Panc1 (cell line): ENCODE data around the gene ATRAID. TPM values are rescaled to one million over a fixed set of nuclear protein-coding genes. Genes with fewer than 3 reads are reported as not detected.

Experiments used
- ATAC-seq: fragments of 200-7000 bp; cut with Tn5 transposase; 2 replicates; pipeline ENCODE4 v1.9.1; 2020; ENCODE audit warnings: mild to moderate bottlenecking, moderate library complexity
- BruUV-seq: library from RNA; stranded (reverse); fragments of 400-500 nt; replicated peaks from 2 replicates; lab custom pipeline; 2021; lab: Mats Ljungman, UMichigan
- CTCF ChIA-PET: fragments of 300-600 bp; sonication (Branson Sonifier 250); formaldehyde crosslinking; loops from one replicate; lab custom pipeline; 2022; ENCODE audit warnings: antibody characterized with exemption; lab: Charles Lee
- POLR2A ChIA-PET: fragments of 300-600 bp; sonication (Branson Sonifier 250); formaldehyde crosslinking; loops from one replicate; lab custom pipeline; 2022; ENCODE audit warnings: antibody characterized with exemption; lab: Charles Lee
- DNase-seq: peaks from one replicate; pipeline ENCODE4 v3.0.0-alpha.2; 2010; ENCODE audit warnings: low read depth, low spot score
- H3K27ac ChIP-seq: 2 replicates; pipeline ENCODE4 v1.5.1; 2011; ENCODE audit warnings: mild to moderate bottlenecking, low read length, inconsistent platforms
- H3K27me3 ChIP-seq: fragments of 200-500 bp; sonication (Bioruptor generic); 2 replicates; pipeline ENCODE4 v1.6.0; 2014; ENCODE audit warnings: low read length, inconsistent platforms; ENCODE audit not compliant: control insufficient read depth, insufficient read depth
- H3K36me3 ChIP-seq: fragments of 200-500 bp; sonication (Bioruptor generic); 2 replicates; pipeline ENCODE4 v1.5.1; 2014; ENCODE audit warnings: inconsistent platforms, mild to moderate bottlenecking, low read length, moderate library complexity; ENCODE audit not compliant: control insufficient read depth, insufficient read depth
- H3K4me1 ChIP-seq: 2 replicates; pipeline ENCODE4 v1.5.1; 2011; ENCODE audit warnings: inconsistent platforms, mild to moderate bottlenecking, low read length, moderate library complexity; ENCODE audit not compliant: control insufficient read depth, insufficient read depth
- H3K4me3 ChIP-seq, 2 experiments: 2 replicates each; pipeline ENCODE4 v1.5.1; 2011 to 2012; ENCODE audit warnings: low read depth in 2 of 2, low read length in 2 of 2, mild to moderate bottlenecking in 2 of 2, inconsistent platforms in 1 of 2, moderate library complexity in 1 of 2
- H3K9me3 ChIP-seq: fragments of 200-500 bp; sonication (Bioruptor generic); 2 replicates; pipeline ENCODE4 v1.5.1; 2014; ENCODE audit warnings: low read depth, mild to moderate bottlenecking, inconsistent platforms, low read length, moderate library complexity; ENCODE audit not compliant: control insufficient read depth, insufficient read depth
- POLR2AphosphoS5 ChIP-seq: IDR thresholded peaks from 2 replicates; pipeline ENCODE4 v1.6.1; 2012; ENCODE audit warnings: mild to moderate bottlenecking, low read depth, low read length, moderate library complexity
- SIN3A ChIP-seq: IDR thresholded peaks from 2 replicates; pipeline ENCODE4 v1.6.1; 2012; ENCODE audit warnings: low read depth, mild to moderate bottlenecking, low read length, moderate library complexity, borderline replicate concordance; ENCODE audit not compliant: insufficient read depth
- TCF7L2 ChIP-seq: IDR thresholded peaks from 2 replicates; pipeline ENCODE4 v1.6.1; 2011; ENCODE audit warnings: mild to moderate bottlenecking, low read depth, low read length, inconsistent platforms
- in situ Hi-C: cut with HindIII; loops from 2 replicates; pipeline ENCODE4 v1.10.0; 2016; ENCODE audit warnings: low sequenced_read_pairs, low pct_unique_long_range_greater_than_20kb
- intact Hi-C: fragments of 100-400 bp; cut with micrococcal nuclease; formaldehyde crosslinking; loops from one replicate; pipeline ENCODE4 v1.10.0; 2022; ENCODE audit not compliant: unreplicated experiment
- total RNA-seq: library from RNA; stranded (reverse); gene quantifications from one replicate; pipeline ENCODE4 v1.2.1, GENCODE V29; 2021; ENCODE audit not compliant: unreplicated experiment
- TF ChIP-seq, protein P1 (sequence below): fragments of 450-650 bp; IDR thresholded peaks from 2 replicates; pipeline ENCODE4 v1.5.1; 2017; ENCODE audit warnings: mild to moderate bottlenecking
- TF ChIP-seq, protein P2 (sequence below), 2 experiments: IDR thresholded peaks; 2 replicates each; pipeline ENCODE4 v1.6.1; 2011 to 2012; ENCODE audit warnings: low read depth in 2 of 2, control low read depth in 1 of 2, low read length in 1 of 2, mild to moderate bottlenecking in 1 of 2, moderate library complexity in 1 of 2; ENCODE audit not compliant: insufficient read depth in 1 of 2

ATRAID gene
- total RNA-seq, 1 experiment from 2014 or later = 111 TPM

DNA sequence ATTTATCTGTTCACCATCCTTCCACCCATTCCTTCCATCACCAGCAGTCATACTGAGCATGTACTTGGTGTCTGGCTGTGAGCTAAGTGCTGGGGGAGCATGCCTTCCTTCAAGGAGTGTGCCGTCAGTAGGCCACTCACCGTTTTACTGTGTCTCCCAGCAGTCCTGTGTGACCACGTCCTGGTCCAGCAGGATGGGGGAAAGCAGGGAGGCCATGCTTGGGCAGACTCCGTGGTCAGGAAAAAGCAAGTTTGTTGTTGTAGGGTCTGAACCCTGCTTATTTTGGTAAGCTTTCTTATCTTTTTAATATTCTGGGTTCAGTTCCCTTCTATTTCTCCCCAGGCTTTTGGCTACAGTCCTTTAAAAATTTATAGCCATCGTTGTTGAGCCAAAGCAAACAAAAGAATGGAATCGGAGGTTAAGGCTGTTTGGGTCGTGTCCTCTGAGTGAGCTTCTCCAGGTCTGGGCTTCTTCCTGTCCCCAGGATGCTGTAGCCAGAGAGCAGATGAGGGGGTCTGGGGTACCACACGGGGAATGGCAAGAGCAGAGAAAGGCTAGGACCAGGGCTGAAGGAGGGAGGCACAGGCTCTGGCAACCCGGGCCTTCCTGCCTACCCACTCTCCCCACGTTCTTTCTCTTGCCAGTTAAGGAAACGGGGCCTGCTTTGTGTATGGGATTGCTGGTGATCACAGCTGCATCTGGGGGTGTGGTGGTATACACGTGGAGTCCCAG is 37.5 kb downstream of the ATRAID start:
- BruUV-seq = no TSS peak
- in situ Hi-C loops = no loop called here
- H3K4me1 ChIP-seq = peaks cover 6% of the 10 kb centered on the region
- H3K36me3 ChIP-seq = no peaks in the 10 kb centered on the region; the same call in 1 of the 2 replicates
- no peak overlapping the region for H3K4me3 ChIP-seq
- peak; percentile 49 for ATAC-seq
- intact Hi-C loops = no loop called here
- no peak for TF ChIP-seq TCF7L2
- TF ChIP-seq POLR2AphosphoS5 = no peak
- POLR2A ChIA-PET = interaction anchor here (0.7 kb wide), 2 partner anchors 9 to 28 kb away, joined by 3 to 4 read pairs; no protein-coding TSS in a partner anchor
- no peak overlapping the region for H3K27ac ChIP-seq
- DNase-seq = no peak
- CTCF ChIA-PET = interaction anchor here (0.8 to 1.2 kb wide), 2 partner anchors 31 to 54 kb away, joined by 4 to 5 read pairs; no protein-coding TSS in a partner anchor
- no peaks in the 10 kb centered on the region for H3K9me3 ChIP-seq
- H3K27me3 ChIP-seq = no peaks in the 10 kb centered on the region

DNA sequence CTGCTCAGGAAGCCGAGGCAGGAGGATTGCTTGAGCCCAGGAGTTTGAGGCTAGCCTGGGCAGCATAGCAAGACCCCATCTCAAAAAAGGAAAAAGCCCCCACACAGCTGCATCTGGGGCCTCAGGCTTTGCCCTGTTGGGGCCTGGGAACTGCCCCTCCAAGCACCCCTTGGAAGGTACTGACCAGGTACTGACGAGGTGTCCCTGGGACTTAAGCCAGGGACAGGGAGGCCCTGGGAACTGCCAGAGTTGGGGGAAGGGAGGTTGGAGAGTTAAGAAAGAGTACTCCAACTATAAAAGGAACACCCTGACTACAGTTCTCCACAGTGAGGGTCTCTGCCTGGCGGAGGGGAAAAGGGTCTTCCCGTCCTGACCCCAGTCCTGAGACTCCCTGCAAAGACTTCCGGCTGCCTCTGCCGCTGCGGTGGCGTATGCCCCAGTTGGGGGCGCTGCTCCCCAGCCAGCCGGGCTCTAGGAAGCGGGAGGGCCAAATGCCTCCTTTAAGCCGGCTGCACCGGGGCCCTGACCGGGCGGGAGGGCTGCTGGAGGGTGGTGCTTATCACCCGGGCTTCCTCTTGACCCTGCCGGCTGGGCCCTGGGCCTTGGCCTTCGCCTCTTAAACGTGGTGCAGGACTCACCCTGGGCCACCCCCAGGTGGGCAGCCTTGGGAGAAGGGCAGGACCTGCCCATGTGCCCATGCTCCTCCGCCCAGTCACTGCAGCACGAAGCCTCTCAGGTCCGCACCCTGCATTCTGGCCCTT is 38.2 kb downstream of the ATRAID start:
- Histone ChIP-seq H3K4me1 (peaks cover 6% of the 10 kb centered on the region), H3K4me3 (no peak overlapping the region), H3K27ac (no peak overlapping the region), H3K27me3 (no peaks in the 10 kb centered on the region), H3K9me3 (no peaks in the 10 kb centered on the region), H3K36me3 (no peaks in the 10 kb centered on the region)
- peak; percentile 67 for ATAC-seq
- BruUV-seq = no TSS peak
- CTCF ChIA-PET = no interaction called here
- TF ChIP-seq SIN3A (no peak), TCF7L2 (peak; percentile 2; the same call in 1 of the 2 replicates)
- in situ Hi-C loops = no loop called here
- POLR2A ChIA-PET = no interaction called here
- intact Hi-C loops = no loop called here
- no peak for DNase-seq

DNA sequence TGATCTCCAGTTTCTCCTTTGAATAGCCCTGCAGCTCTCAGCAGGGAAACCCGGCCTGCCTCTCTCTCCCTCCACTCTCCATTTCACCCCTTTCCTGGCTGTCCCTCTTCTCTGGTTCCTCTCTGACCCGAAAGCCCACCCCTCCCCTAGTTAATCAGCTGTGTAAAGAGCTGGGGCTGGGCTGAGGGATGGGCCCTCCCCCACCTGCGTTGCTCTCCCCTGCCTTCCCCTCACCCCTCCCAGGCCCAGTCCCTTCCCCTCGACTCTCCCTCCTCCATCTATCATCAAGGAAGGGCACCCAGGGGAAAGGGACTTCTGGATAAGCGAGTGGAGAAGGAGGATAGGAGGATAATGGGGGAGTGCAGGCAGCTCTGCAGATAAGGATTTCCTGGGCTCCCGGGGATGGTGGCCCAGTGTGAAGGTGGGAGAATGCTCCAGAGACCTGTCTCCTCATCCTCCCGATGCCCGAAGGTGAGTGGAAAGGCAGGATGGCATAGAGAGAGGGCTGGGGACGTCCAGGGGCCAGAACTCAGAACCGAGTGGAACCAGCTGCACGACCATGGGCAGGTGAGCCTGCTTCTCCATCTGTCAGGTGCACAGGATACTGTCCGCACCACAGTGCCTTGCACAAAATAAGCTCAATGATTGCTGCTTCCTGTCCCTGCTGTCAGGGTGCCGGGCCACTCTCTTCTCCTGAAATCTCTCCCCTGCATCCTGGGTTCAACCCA is 39.0 kb downstream of the ATRAID start:
- Histone ChIP-seq H3K4me1 (peaks cover 6% of the 10 kb centered on the region), H3K4me3 (no peak overlapping the region), H3K36me3 (no peaks in the 10 kb centered on the region), H3K9me3 (no peaks in the 10 kb centered on the region), H3K27ac (no peak overlapping the region), H3K27me3 (no peaks in the 10 kb centered on the region; the same call in 1 of the 2 replicates)
- no peak for TF ChIP-seq SIN3A
- TF ChIP-seq TCF7L2 = 0 out of 2 replicates have a peak, but pooled peaks have one; percentile 16
- in situ Hi-C loops (no loop called here), intact Hi-C loops (no loop called here)
- POLR2A ChIA-PET = no interaction called here
- no peak for DNase-seq
- no peak for ATAC-seq
- BruUV-seq = no TSS peak
- CTCF ChIA-PET = no interaction called here

DNA sequence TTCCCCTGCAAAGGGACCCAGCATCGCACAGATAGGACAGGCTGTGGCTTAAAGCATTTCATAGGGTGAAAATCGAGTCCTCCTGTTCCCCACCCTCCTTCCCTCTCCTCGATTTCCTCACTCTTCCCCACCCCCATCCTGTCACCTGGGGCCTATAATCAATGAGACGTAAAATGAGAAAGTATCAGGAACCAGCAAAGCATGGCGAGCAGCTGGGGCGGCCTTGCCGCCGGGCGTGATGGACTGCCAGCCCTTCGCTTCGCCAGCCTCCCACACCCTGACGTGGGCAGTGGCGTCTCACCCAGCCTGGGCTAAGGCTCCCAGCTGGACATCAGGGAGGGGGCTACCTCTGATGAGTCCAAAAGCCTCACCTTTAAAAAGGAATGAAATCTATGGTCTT is 39.9 kb downstream of the ATRAID start:
- POLR2A ChIA-PET = no interaction called here
- intact Hi-C loops = no loop called here
- ATAC-seq (no peak), DNase-seq (no peak)
- Histone ChIP-seq H3K4me1 (peaks cover 6% of the 10 kb centered on the region), H3K4me3 (no peak overlapping the region), H3K27ac (no peak overlapping the region), H3K9me3 (no peaks in the 10 kb centered on the region), H3K27me3 (no peaks in the 10 kb centered on the region; the same call in 1 of the 2 replicates), H3K36me3 (no peaks in the 10 kb centered on the region)
- TF ChIP-seq, protein P1, sequence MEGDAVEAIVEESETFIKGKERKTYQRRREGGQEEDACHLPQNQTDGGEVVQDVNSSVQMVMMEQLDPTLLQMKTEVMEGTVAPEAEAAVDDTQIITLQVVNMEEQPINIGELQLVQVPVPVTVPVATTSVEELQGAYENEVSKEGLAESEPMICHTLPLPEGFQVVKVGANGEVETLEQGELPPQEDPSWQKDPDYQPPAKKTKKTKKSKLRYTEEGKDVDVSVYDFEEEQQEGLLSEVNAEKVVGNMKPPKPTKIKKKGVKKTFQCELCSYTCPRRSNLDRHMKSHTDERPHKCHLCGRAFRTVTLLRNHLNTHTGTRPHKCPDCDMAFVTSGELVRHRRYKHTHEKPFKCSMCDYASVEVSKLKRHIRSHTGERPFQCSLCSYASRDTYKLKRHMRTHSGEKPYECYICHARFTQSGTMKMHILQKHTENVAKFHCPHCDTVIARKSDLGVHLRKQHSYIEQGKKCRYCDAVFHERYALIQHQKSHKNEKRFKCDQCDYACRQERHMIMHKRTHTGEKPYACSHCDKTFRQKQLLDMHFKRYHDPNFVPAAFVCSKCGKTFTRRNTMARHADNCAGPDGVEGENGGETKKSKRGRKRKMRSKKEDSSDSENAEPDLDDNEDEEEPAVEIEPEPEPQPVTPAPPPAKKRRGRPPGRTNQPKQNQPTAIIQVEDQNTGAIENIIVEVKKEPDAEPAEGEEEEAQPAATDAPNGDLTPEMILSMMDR = no peak
- TF ChIP-seq SIN3A (no peak), POLR2AphosphoS5 (no peak), TCF7L2 (no peak)
- TF ChIP-seq, protein P2, sequence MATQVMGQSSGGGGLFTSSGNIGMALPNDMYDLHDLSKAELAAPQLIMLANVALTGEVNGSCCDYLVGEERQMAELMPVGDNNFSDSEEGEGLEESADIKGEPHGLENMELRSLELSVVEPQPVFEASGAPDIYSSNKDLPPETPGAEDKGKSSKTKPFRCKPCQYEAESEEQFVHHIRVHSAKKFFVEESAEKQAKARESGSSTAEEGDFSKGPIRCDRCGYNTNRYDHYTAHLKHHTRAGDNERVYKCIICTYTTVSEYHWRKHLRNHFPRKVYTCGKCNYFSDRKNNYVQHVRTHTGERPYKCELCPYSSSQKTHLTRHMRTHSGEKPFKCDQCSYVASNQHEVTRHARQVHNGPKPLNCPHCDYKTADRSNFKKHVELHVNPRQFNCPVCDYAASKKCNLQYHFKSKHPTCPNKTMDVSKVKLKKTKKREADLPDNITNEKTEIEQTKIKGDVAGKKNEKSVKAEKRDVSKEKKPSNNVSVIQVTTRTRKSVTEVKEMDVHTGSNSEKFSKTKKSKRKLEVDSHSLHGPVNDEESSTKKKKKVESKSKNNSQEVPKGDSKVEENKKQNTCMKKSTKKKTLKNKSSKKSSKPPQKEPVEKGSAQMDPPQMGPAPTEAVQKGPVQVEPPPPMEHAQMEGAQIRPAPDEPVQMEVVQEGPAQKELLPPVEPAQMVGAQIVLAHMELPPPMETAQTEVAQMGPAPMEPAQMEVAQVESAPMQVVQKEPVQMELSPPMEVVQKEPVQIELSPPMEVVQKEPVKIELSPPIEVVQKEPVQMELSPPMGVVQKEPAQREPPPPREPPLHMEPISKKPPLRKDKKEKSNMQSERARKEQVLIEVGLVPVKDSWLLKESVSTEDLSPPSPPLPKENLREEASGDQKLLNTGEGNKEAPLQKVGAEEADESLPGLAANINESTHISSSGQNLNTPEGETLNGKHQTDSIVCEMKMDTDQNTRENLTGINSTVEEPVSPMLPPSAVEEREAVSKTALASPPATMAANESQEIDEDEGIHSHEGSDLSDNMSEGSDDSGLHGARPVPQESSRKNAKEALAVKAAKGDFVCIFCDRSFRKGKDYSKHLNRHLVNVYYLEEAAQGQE (IDR thresholded peaks at IDR 0.05; ENCODE audit: insufficient read depth in 1 of 2, low read depth in 2 of 2, low read length in 1 of 2) = no peak
- in situ Hi-C loops = no loop called here
- BruUV-seq = no TSS peak
- CTCF ChIA-PET = no interaction called here
